Naive thymus-derived CD4-positive, alpha-beta T cell (primary cell): ENCODE measurements around the gene GLT6D1. TPM values are rescaled to one million over a fixed set of nuclear protein-coding genes. Genes with fewer than 3 reads are reported as not detected.

Experiments used
- ATAC-seq: fragments of 150-1000 bp; cut with Tn5 transposase; 2 replicates; pipeline ENCODE4 v1.10.0; 2021; ENCODE audit warnings: mild to moderate bottlenecking, moderate library complexity
- CTCF ChIA-PET: fragments of 350-600 bp; sonication (Branson Sonifier 250); formaldehyde crosslinking; loops from one replicate; lab custom pipeline; 2021; ENCODE audit warnings: antibody characterized with exemption; lab: Charles Lee
- POLR2A ChIA-PET: fragments of 350-600 bp; sonication (Branson Sonifier 250); formaldehyde crosslinking; loops from one replicate; lab custom pipeline; 2021; ENCODE audit warnings: antibody characterized with exemption, inconsistent platforms; lab: Charles Lee
- DNase-seq, 9 donors: peaks; one replicate each; pipeline versions ENCODE4 v3.0.0 to v3.0.0-alpha.2; 2020 to 2022; ENCODE audit warnings: mixed read lengths in 1 of 9
- H3K27ac ChIP-seq: one replicate; pipeline ENCODE4 v1.7.0; 2013; ENCODE audit warnings: mild to moderate bottlenecking, low read depth, low read length, moderate library complexity
- H3K27me3 ChIP-seq, 2 donors: one replicate each; pipeline ENCODE4 v1.7.0; 2013; ENCODE audit warnings: low read length in 2 of 2, mild to moderate bottlenecking in 2 of 2, moderate library complexity in 2 of 2; ENCODE audit not compliant: control insufficient read depth in 2 of 2, insufficient read depth in 2 of 2
- H3K36me3 ChIP-seq, 3 experiments: 1 replicate in 2 of 3; 2 replicates in 1 of 3; pipeline ENCODE4 v1.7.0; 2013; ENCODE audit warnings: low read length in 3 of 3, mild to moderate bottlenecking in 3 of 3, moderate library complexity in 1 of 3; ENCODE audit not compliant: insufficient read depth in 3 of 3, control insufficient read depth in 2 of 3
- H3K4me1 ChIP-seq, 2 donors: one replicate each; pipeline ENCODE4 v1.7.0; 2013; ENCODE audit warnings: low read length in 2 of 2, mild to moderate bottlenecking in 2 of 2, moderate library complexity in 1 of 2; ENCODE audit not compliant: control insufficient read depth in 2 of 2, insufficient read depth in 2 of 2
- H3K4me3 ChIP-seq: 2 replicates; pipeline ENCODE4 v1.7.0; 2013; ENCODE audit warnings: mild to moderate bottlenecking, low read length
- H3K9me3 ChIP-seq, 3 experiments: 1 replicate in 2 of 3; 2 replicates in 1 of 3; pipeline ENCODE4 v1.7.0; 2013; ENCODE audit warnings: low read length in 3 of 3; ENCODE audit not compliant: control insufficient read depth in 2 of 3
- H3K27ac Mint-ChIP-seq, 9 donors: one replicate each; pipeline ENCODE4 v1.8.0; 2020 to 2022; ENCODE audit warnings: mixed read lengths in 9 of 9, mild to moderate bottlenecking in 8 of 9, moderate library complexity in 5 of 9, inconsistent platforms in 2 of 9
- H3K27me3 Mint-ChIP-seq, 5 donors: one replicate each; pipeline ENCODE4 v1.8.0; 2021 to 2022; ENCODE audit warnings: mixed read lengths in 5 of 5, mild to moderate bottlenecking in 1 of 5
- H3K36me3 Mint-ChIP-seq, 5 donors: one replicate each; pipeline ENCODE4 v1.8.0; 2020 to 2022; ENCODE audit warnings: mixed read lengths in 5 of 5, mild to moderate bottlenecking in 3 of 5, inconsistent platforms in 1 of 5
- H3K4me1 Mint-ChIP-seq, 7 donors: one replicate each; pipeline ENCODE4 v1.8.0; 2020 to 2022; ENCODE audit warnings: mixed read lengths in 7 of 7, mild to moderate bottlenecking in 3 of 7, inconsistent platforms in 1 of 7
- H3K4me3 Mint-ChIP-seq, 10 donors: one replicate each; pipeline ENCODE4 v1.8.0; 2020 to 2022; ENCODE audit warnings: mild to moderate bottlenecking in 10 of 10, mixed read lengths in 10 of 10, moderate library complexity in 6 of 10, inconsistent platforms in 2 of 10
- H3K9me3 Mint-ChIP-seq, 11 donors: one replicate each; pipeline ENCODE4 v1.8.0; 2020 to 2022; ENCODE audit warnings: mixed read lengths in 11 of 11, mild to moderate bottlenecking in 4 of 11, inconsistent platforms in 1 of 11, moderate library complexity in 1 of 11
- intact Hi-C, 2 donors: fragments of 100-400 bp; cut with micrococcal nuclease; formaldehyde crosslinking; loops; one replicate each; pipeline ENCODE4 v1.15.1; 2023
- polyA plus RNA-seq, 2 donors: library from polyadenylated mRNA; unstranded; fragments of 300-500 nt; fragmentation: Illumina TruSeq; gene quantifications; one replicate each; pipeline ENCODE4 v1.2.3, GENCODE V29; 2021
- total RNA-seq, 6 experiments: library from RNA in 5 of 6; stranded (reverse) in 5 of 6; gene quantifications; 1 replicate in 5 of 6; 2 replicates in 1 of 6; pipeline ENCODE4 v1.2.3 and lab custom pipeline; 2021 to 2026

GLT6D1 gene
- total and polyA plus RNA-seq, 7 experiments from 2014 or later = not detected

- CTCF ChIA-PET = interaction anchor here (0.6 kb wide), 1 partner anchor 34 kb away, joined by 3 read pairs; no protein-coding TSS in a partner anchor
Observed at GRCh38 chr9:135602789-135603481, 36.4 kb downstream of the GLT6D1 start.

GRCh38 chr9:135601988-135602387 is 37.4 kb downstream of the GLT6D1 start:
- Mint-ChIP-seq H3K36me3 (no peaks in the 10 kb centered on the region), H3K27ac (no peak overlapping the region), H3K4me3 (no peak overlapping the region), H3K4me1 (peaks cover 0 to 3% (median 0%) of the 10 kb centered on the region in 7 donors), H3K27me3 (peaks cover 8 to 32% (median 11%) of the 10 kb centered on the region in 5 donors), H3K9me3 (no peaks in the 10 kb centered on the region)
- no peaks in the 10 kb centered on the region for H3K36me3 ChIP-seq
- no peak overlapping the region for H3K27ac ChIP-seq
- H3K4me1 ChIP-seq = no peaks in the 10 kb centered on the region
- intact Hi-C loops = loop anchor here (5.0 to 10.0 kb wide), 2 partner anchors 523 to 680 kb away; no protein-coding TSS in a partner anchor
- no peaks in the 10 kb centered on the region for H3K9me3 ChIP-seq
- ChIA-PET POLR2A (no interaction called here), CTCF (no interaction called here)
- DNase-seq = no peak
- ATAC-seq = no peak
- H3K4me3 ChIP-seq = no peak overlapping the region
- H3K27me3 ChIP-seq = no peaks in the 10 kb centered on the region

More at GRCh38 chr9:135602789-135603481, 36.4 kb downstream of the GLT6D1 start:
- Mint-ChIP-seq H3K4me1 (peaks cover 0 to 3% (median 0%) of the 10 kb centered on the region in 7 donors), H3K36me3 (no peaks in the 10 kb centered on the region), H3K9me3 (no peaks in the 10 kb centered on the region), H3K27ac (no peak overlapping the region), H3K27me3 (peaks cover 7 to 26% (median 8%) of the 10 kb centered on the region in 5 donors), H3K4me3 (no peak overlapping the region)
- DNase-seq = peak in 7 of 9 donors; percentile 31 to 56 (median 37)
- Histone ChIP-seq H3K4me3 (no peak overlapping the region), H3K36me3 (no peaks in the 10 kb centered on the region), H3K4me1 (no peaks in the 10 kb centered on the region), H3K9me3 (no peaks in the 10 kb centered on the region), H3K27me3 (no peaks in the 10 kb centered on the region), H3K27ac (no peak overlapping the region)
- intact Hi-C loops = loop anchor here (5.0 to 10.0 kb wide), 2 partner anchors 522 to 679 kb away; no protein-coding TSS in a partner anchor
- POLR2A ChIA-PET = no interaction called here
- peak; percentile 61 for ATAC-seq

GRCh38 chr9:135600296-135600817 is 39.0 kb downstream of the GLT6D1 start:
- no peak for ATAC-seq
- POLR2A ChIA-PET = no interaction called here
- Mint-ChIP-seq H3K36me3 (no peaks in the 10 kb centered on the region), H3K27me3 (peaks cover 8 to 42% (median 12%) of the 10 kb centered on the region in 5 donors), H3K27ac (no peak overlapping the region), H3K4me1 (peaks cover 0 to 3% (median 0%) of the 10 kb centered on the region in 7 donors), H3K4me3 (no peak overlapping the region), H3K9me3 (no peaks in the 10 kb centered on the region)
- no peaks in the 10 kb centered on the region for H3K4me1 ChIP-seq
- H3K27me3 ChIP-seq = no peaks in the 10 kb centered on the region
- CTCF ChIA-PET = no interaction called here
- no peak overlapping the region for H3K27ac ChIP-seq
- no peaks in the 10 kb centered on the region for H3K36me3 ChIP-seq
- no peak overlapping the region for H3K4me3 ChIP-seq
- H3K9me3 ChIP-seq = no peaks in the 10 kb centered on the region
- no peak for DNase-seq
- intact Hi-C loops = loop anchor here (5.0 to 10.0 kb wide), 2 partner anchors 524 to 682 kb away; no protein-coding TSS in a partner anchor

GRCh38 chr9:135596211-135596610 is 43.1 kb downstream of the GLT6D1 start:
- DNase-seq (no peak), ATAC-seq (no peak)
- no peak overlapping the region for H3K27ac Mint-ChIP-seq
- H3K36me3 ChIP-seq = no peaks in the 10 kb centered on the region
- H3K27me3 ChIP-seq = no peaks in the 10 kb centered on the region
- H3K9me3 ChIP-seq = no peaks in the 10 kb centered on the region
- intact Hi-C loops = no loop called here
- POLR2A ChIA-PET = no interaction called here
- H3K4me1 Mint-ChIP-seq = no peaks in the 10 kb centered on the region
- peaks cover 10 to 37% (median 24%) of the 10 kb centered on the region in 5 donors for H3K27me3 Mint-ChIP-seq
- no peaks in the 10 kb centered on the region for H3K4me1 ChIP-seq
- H3K27ac ChIP-seq = no peak overlapping the region
- peaks cover 0 to 3% (median 0%) of the 10 kb centered on the region in 11 donors for H3K9me3 Mint-ChIP-seq
- H3K4me3 Mint-ChIP-seq = no peak overlapping the region
- CTCF ChIA-PET = no interaction called here
- no peak overlapping the region for H3K4me3 ChIP-seq
- no peaks in the 10 kb centered on the region for H3K36me3 Mint-ChIP-seq

- Mint-ChIP-seq H3K4me1 (no peaks in the 10 kb centered on the region), H3K27me3 (peaks cover 2 to 29% (median 21%) of the 10 kb centered on the region in 5 donors), H3K4me3 (no peak overlapping the region), H3K27ac (no peak overlapping the region), H3K36me3 (no peaks in the 10 kb centered on the region), H3K9me3 (peaks cover 0 to 3% (median 0%) of the 10 kb centered on the region in 11 donors)
- intact Hi-C loops = no loop called here
- Histone ChIP-seq H3K27ac (no peak overlapping the region), H3K4me1 (no peaks in the 10 kb centered on the region), H3K4me3 (no peak overlapping the region), H3K27me3 (no peaks in the 10 kb centered on the region), H3K9me3 (no peaks in the 10 kb centered on the region), H3K36me3 (no peaks in the 10 kb centered on the region)
- ChIA-PET CTCF (no interaction called here), POLR2A (no interaction called here)
- ATAC-seq (no peak), DNase-seq (no peak)
Observed at GRCh38 chr9:135592625-135593024, 46.7 kb downstream of the GLT6D1 start.

GRCh38 chr9:135592331-135592590 is 47.1 kb downstream of the GLT6D1 start:
- intact Hi-C loops = no loop called here
- Histone ChIP-seq H3K4me1 (no peaks in the 10 kb centered on the region), H3K36me3 (no peaks in the 10 kb centered on the region), H3K9me3 (no peaks in the 10 kb centered on the region), H3K4me3 (no peak overlapping the region), H3K27ac (no peak overlapping the region), H3K27me3 (no peaks in the 10 kb centered on the region)
- Mint-ChIP-seq H3K4me1 (no peaks in the 10 kb centered on the region), H3K36me3 (no peaks in the 10 kb centered on the region), H3K9me3 (peaks cover 0 to 3% (median 0%) of the 10 kb centered on the region in 11 donors), H3K4me3 (no peak overlapping the region), H3K27ac (no peak overlapping the region), H3K27me3 (peaks cover 2 to 28% (median 21%) of the 10 kb centered on the region in 5 donors)
- DNase-seq = no peak
- ChIA-PET CTCF (no interaction called here), POLR2A (no interaction called here)
- no peak for ATAC-seq
